HFFc6 (cell line): ENCODE measurements around the gene GTF3C6. TPM values are rescaled to one million over a fixed set of nuclear protein-coding genes. Genes with fewer than 3 reads are reported as not detected.
"Not testable (repeated sequence)": the region's sequence is repeated elsewhere in the genome, so short reads cannot be mapped to it uniquely, and the experiment has no call there.

ENCODE experiments used
- DNase-seq: peaks from one replicate; pipeline ENCODE4 v3.0.0-alpha.2; 2018
- H3K27ac Mint-ChIP-seq: 2 replicates; pipeline ENCODE4 v1.8.0; 2020; ENCODE audit warnings: mild to moderate bottlenecking, mixed read lengths
- H3K27me3 Mint-ChIP-seq: 2 replicates; pipeline ENCODE4 v1.8.0; 2021; ENCODE audit warnings: mild to moderate bottlenecking, moderate library complexity, mixed read lengths; ENCODE audit not compliant: insufficient read depth
- H3K36me3 Mint-ChIP-seq: 2 replicates; pipeline ENCODE4 v1.8.0; 2021; ENCODE audit warnings: low read depth, mixed read lengths
- H3K4me1 Mint-ChIP-seq: 2 replicates; pipeline ENCODE4 v1.8.0; 2020; ENCODE audit warnings: low read depth, mixed read lengths
- H3K4me3 Mint-ChIP-seq: 2 replicates; pipeline ENCODE4 v1.8.0; 2020; ENCODE audit warnings: mild to moderate bottlenecking, moderate library complexity, mixed read lengths
- H3K9me3 Mint-ChIP-seq: 2 replicates; pipeline ENCODE4 v1.8.0; 2020; ENCODE audit warnings: mild to moderate bottlenecking, mixed read lengths
- total RNA-seq, 6 experiments: library from RNA; stranded (reverse); fragmentation: NEBNext Ultra II Directional; extraction: Animal tissue kit (Norgen Biotek cat#: 25700); gene quantifications; 2 replicates in 1 of 6; 3 replicates in 5 of 6; pipeline ENCODE4 v1.2.3, GENCODE V29; 2021
- TF ChIP-seq, protein P1 (sequence below): fragments of 200-600 bp; sonication (generic); IDR thresholded peaks from 2 replicates; pipeline ENCODE4 v1.5.0; 2021; ENCODE audit warnings: antibody characterized with exemption, mild to moderate bottlenecking

Gene GTF3C6
- total RNA-seq, 6 experiments from 2014 or later = 119 to 134 (median 127) TPM

DNA sequence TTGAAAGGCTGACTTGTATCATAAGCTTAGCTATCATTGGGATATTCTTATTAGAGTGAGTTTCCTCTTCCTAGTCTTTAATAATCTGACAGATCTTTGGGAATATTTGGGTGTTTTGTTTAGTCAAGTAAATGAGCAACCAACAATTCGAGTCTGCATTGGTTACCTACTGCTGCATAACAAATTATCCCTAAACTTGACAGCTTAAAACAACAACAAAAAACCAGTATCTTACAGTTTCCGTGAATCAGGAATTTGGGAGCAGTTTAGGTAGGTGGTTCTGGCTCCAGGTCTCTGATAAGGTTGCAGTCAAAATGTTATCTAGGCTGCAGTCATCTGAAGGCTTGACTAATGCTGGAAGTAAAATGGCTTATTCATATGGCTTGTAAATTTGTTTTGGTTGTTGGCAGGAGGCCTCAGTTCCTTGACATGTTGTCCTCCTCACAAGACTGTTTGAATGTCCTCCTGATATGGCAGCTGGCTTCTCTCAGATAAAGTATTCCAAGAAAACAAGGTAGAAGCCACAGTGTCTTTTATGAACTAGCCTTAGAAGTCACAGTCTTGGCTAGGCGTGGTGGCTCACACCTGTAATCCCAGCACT is 7.2 kb downstream of the GTF3C6 start:
- Mint-ChIP-seq H3K36me3 (peaks cover 22% of the 10 kb centered on the region), H3K4me1 (no peaks in the 10 kb centered on the region), H3K4me3 (no peak overlapping the region), H3K9me3 (no peaks in the 10 kb centered on the region), H3K27me3 (peaks cover 3% of the 10 kb centered on the region), H3K27ac (no peak overlapping the region)
- TF ChIP-seq, protein P1, sequence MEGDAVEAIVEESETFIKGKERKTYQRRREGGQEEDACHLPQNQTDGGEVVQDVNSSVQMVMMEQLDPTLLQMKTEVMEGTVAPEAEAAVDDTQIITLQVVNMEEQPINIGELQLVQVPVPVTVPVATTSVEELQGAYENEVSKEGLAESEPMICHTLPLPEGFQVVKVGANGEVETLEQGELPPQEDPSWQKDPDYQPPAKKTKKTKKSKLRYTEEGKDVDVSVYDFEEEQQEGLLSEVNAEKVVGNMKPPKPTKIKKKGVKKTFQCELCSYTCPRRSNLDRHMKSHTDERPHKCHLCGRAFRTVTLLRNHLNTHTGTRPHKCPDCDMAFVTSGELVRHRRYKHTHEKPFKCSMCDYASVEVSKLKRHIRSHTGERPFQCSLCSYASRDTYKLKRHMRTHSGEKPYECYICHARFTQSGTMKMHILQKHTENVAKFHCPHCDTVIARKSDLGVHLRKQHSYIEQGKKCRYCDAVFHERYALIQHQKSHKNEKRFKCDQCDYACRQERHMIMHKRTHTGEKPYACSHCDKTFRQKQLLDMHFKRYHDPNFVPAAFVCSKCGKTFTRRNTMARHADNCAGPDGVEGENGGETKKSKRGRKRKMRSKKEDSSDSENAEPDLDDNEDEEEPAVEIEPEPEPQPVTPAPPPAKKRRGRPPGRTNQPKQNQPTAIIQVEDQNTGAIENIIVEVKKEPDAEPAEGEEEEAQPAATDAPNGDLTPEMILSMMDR = no peak
- no peak for DNase-seq

DNA sequence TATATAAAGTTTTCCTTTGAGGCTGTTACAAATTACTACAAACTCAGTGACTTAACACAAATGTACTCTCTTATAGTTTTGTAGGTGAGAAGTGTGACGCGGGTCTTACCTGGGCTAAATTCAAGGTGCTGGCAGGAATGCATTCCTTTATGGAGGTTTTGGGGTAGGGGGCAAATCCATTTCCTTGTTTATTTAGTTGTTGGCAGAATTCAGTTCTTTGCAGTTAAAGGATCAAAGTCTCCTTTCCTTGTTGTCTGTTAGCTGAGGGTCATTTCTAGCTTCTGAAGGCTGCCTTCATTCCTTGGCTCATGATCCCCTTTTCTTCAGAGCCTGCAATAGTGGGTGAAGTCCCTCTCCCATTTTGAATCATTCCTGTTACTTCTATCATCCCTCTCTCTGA is 10.2 kb downstream of the GTF3C6 start:
- DNase-seq, H3K9me3 Mint-ChIP-seq, H3K27ac Mint-ChIP-seq, H3K4me1 Mint-ChIP-seq, H3K27me3 Mint-ChIP-seq, H3K4me3 Mint-ChIP-seq: not testable (repeated sequence)
- peaks cover 17% of the 10 kb centered on the region for H3K36me3 Mint-ChIP-seq

DNA sequence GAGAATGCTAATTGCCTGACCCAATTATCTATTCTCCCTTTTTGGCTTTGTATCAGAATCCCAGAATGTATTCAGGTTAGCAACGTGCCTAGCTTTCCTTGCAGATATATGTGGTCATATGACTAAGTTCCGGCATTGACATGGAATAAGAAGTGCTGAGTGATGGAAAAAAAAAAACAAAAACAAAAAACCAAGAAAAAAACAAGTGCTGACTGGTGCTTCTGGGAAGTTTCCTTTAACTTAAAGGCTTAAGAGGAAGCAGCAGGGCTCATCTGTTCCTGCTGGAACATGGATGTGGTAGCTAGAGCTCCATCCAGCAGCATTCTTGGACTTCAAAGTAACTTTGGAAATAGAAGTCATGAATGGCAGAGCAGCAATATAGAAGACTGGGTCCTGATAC is 13.0 kb downstream of the GTF3C6 start:
- Mint-ChIP-seq H3K27ac (no peak overlapping the region), H3K4me1 (no peaks in the 10 kb centered on the region), H3K9me3 (no peaks in the 10 kb centered on the region), H3K36me3 (peaks cover 5% of the 10 kb centered on the region), H3K4me3 (no peak overlapping the region), H3K27me3 (peaks cover 3% of the 10 kb centered on the region)
- no peak for DNase-seq
- TF ChIP-seq, protein P1 = no peak

DNA sequence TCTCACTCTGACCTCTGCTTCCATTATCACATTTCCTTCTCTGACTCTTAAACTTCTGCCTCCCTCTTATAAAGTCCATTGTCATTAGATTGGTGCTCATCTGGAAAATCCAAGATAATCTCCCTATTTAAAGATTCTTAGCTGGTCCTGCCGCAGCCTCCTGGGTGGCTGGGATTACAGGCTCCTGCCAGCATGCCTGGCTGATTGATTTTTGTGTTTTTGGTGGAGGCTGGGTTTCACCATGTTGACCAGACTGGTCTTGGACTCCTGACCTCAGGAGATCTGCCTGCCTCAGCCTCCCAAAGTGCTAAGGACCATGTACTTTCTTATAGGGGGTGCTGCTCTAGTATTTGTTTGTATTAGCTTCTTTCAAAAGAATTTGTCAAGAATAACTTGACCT is 18.1 kb downstream of the GTF3C6 start:
- peaks cover 19% of the 10 kb centered on the region for H3K36me3 Mint-ChIP-seq
- H3K4me3 Mint-ChIP-seq = no peak overlapping the region
- H3K27ac Mint-ChIP-seq = no peak overlapping the region

DNA sequence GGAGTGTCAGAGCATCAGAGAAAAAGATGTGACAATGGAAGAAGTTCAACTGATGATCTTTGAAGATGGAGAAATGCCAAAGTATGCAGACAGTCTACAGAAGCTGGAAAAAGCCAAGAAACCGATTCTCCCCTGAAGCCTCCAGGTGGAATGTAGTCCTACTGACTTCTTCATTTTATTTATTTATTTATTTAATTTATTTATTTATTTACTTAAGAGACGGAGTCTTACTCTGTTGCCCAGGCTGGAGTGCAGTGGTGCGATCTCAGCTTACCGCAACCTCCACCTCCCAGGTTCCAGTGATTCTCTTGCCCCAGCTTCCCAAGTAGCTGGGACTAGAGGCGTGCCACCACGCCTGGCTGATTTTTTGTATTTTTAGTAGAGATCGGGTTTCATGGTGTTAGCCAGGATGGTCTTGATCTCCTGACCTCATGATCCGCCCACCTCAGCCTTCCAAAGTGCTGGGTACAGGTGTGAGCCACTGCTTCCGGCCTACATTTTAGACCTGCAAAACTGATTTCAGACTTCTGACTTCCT is 21.1 kb downstream of the GTF3C6 start:
- Mint-ChIP-seq H3K4me3 (no peak overlapping the region), H3K36me3 (peaks cover 29% of the 10 kb centered on the region), H3K27ac (no peak overlapping the region), H3K9me3 (no peaks in the 10 kb centered on the region), H3K27me3 (peaks cover 3% of the 10 kb centered on the region; the same call in 1 of the 2 replicates), H3K4me1 (peaks cover 36% of the 10 kb centered on the region)
- TF ChIP-seq, protein P1 = no peak
- no peak for DNase-seq

More for the DNA sequence above, 18.1 kb downstream of the GTF3C6 start:
- H3K27me3 Mint-ChIP-seq = peaks cover 3% of the 10 kb centered on the region; the same call in 1 of the 2 replicates
- TF ChIP-seq, protein P1 = no peak
- no peak for DNase-seq
- H3K4me1 Mint-ChIP-seq = peaks cover 19% of the 10 kb centered on the region
- no peaks in the 10 kb centered on the region for H3K9me3 Mint-ChIP-seq

DNA sequence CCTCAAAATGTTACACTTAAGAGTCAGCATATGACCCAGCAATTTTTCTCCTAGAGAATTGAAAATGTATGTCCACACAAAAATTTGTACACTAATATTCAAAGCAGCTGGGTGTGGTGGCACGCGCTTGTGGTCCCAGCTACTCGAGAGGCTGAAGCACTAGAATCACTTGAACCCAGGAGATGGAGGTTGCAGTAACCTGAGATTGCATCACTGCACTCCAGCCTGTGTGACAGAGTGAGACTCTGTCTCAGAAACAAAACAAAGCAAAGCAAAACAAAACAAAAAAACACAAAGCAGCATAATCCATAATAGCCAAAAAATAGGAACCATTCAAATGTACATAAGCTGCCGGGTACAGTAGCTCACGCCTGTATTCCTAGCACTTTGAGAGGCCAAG is 21.7 kb downstream of the GTF3C6 start:
- Mint-ChIP-seq H3K36me3 (peaks cover 29% of the 10 kb centered on the region), H3K9me3 (no peaks in the 10 kb centered on the region), H3K27ac (peak overlapping the region; percentile 63), H3K27me3 (peaks cover 3% of the 10 kb centered on the region; the same call in 1 of the 2 replicates), H3K4me1 (peaks cover 36% of the 10 kb centered on the region), H3K4me3 (peak overlapping the region; percentile 98)
- TF ChIP-seq, protein P1 = no peak
- DNase-seq = no peak
